GM19238 (cell line): Measurements from ENCODE around the gene COX6B2.
A peak's percentile ranks its signal among the peaks of the same experiment; 100 is the strongest.
"Not testable (repeated sequence)": the region's sequence is repeated elsewhere in the genome, so short reads cannot be mapped to it uniquely, and the experiment has no call there.

Experiments
- DNase-seq: peaks from one replicate; pipeline ENCODE4 v3.0.0; 2011; ENCODE audit warnings: low spot score; ENCODE audit not compliant: insufficient read length

COX6B2 gene

DNA sequence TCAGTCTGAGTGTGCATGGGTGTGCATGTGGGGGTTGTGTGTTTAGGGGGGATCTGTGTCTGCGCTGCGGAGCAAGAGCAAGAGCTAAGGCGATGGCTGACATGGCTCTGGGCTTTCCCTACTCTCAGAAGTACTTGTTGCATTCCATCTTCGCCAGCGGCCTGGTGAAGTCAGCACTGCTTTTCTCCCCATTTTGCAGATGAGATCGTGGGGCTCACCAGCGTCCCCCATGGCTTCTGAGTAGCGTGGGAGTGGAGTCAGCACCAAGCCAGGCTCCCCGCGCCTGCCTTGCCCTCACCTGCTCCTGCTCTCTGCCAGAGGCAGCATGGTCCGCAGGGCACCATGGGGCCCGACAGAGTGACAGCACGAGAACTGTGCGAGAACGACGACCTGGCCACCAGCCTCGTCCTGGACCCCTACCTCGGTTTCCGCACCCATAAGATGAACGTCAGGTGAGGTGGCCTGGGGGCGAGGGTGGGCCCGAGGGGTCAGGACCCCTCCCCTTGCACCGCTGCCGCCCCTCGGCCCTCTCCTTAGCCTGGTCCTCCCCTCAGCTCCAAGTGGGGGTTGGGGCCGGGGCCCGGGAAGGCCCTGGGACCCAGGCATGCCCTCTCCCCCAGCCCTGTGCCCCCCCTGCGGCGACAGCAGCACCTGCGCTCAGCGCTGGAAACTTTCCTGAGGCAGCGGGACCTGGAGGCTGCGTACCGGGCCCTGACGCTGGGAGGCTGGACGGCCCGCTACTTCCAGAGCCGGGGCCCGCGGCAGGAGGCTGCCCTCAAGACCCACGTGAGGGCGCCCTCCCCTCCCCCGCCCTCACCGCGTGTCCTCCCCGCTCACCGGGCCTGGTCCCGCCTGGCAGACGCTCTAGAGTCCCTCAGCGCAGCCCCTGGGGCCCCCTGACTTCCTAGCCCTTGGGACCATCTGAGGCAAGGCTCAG, 12.7 kb downstream of the COX6B2 start:
- DNase-seq = no peak

DNA sequence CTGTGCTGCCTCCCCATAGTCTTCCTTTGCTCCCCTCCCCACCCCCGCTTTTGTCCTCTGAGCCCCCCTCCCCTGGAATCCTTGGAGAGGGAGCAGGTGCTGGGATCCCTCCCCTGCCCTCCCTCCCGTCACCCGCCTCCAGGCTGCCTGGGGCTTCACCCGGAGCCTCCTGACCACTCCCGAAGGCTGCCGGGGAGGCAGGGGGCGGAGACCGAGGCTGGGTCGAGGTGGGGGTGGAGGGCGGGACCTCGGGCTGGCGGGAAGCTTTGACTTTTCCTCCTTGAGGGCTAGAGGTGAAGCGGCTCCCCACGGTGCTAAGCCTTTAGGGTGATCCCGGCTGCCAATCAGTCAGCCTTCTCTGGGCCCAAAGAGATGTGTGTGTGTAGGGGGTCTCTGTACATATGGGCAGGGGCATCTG, 13.3 kb downstream of the COX6B2 start:
- DNase-seq = peak; percentile 92

DNA sequence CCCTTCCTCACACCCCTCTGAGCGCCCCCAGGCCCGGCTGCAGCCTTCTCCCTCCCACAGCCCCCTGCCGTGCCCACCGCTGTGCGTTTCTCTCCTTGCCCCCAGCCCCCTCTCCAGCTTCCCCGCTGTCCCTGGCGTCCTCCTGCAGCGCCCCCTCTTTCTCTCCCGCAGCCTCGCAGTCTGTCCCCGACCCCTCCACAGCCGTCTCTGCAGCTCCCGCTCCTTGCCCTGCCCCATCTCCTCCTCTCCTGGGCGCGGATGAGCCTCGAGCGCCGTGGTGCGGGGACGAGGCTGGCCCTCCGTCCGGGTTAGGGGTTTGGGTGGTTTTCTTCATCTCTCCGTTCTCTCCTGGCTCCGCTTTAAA, 13.8 kb downstream of the COX6B2 start:
- no peak for DNase-seq

DNA sequence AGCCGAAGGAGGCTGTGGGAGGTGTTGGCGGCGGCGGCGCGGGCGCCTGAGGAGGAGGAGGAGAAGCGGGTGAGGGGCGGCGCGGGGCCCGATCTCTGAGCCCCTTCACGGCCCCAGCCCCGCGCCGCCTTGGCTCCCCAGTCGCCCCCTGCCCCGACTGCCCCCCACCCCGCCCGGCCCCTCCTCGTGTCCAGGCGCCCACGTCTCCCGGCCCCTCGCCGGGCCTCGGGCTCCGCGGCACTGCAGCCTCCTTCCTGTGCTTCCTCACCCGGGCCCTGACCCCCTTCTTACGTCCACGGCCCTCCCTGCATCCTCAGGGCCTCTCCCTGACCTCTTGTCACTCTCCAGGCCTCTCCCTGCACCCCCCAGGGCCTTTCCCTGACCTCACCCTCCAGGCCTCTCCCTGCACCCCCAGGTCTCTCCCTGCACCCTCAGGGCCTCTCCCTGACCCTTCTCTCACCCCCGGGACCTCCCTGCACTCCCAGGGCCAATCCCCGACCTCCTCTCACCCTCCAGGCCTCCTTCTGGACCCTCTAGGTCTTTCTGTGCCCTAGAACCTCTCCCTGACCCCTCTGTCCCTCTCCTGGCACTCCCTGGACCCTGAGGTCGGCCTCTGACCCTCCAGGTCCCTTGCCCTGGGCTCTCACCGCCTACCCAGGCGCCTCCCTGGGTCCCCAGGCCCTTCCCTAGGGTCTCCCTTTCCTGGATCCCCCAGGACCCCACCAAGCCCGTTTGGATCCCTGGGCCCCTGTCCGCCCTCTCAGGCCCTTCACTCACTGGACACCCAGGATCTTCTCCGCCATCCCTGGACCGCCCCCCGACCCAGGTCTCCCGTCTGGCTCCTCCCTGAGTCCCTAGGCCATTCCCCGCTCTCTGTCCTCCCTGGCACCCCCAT, 14.4 kb downstream of the COX6B2 start:
- no peak for DNase-seq

DNA sequence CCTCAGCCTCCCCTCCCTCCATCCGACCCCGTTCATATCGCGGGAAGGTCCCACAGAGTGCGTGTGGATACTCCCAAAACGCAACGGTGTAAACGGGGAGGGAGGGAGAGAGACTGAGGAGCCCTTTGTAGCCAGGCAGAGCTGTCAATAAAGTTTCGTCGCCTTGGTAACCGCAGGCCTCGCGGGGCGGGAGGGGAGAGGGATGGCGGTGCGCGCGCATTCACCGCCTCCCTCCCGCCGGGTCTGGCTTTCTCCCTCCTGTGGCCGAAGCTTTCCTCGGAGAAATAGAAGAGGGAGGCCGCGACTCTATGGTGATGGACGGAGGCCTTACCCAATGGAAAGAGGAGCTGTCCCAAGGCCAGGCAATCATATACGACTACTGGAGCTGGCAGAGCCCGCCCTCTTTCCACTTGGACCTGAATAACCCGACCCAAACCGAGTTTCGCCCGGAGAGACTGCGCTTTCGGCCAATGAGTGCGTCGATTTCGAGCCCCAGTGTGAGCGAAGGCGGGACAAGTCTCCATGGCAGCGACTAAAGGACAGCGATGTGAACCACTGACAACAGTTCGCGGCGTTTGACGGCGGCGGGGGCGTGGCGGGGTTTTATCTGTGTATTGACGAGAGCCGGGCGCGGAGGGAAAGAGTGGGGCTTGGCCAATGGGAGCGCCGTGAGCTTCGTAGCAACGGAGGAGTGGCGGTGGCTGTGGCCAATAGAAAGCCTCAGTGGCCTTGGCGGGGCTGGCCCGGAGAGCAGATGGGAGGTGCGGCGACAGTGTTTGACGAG, 15.2 kb downstream of the COX6B2 start, which contains the start of gene KMT5C:
KMT5C (plus strand) TSS at position 772 of the 784 bp plus-strand sequence. CDS start 2,061 bp downstream, outside the sequence.
- peak; percentile 99 for DNase-seq

DNA sequence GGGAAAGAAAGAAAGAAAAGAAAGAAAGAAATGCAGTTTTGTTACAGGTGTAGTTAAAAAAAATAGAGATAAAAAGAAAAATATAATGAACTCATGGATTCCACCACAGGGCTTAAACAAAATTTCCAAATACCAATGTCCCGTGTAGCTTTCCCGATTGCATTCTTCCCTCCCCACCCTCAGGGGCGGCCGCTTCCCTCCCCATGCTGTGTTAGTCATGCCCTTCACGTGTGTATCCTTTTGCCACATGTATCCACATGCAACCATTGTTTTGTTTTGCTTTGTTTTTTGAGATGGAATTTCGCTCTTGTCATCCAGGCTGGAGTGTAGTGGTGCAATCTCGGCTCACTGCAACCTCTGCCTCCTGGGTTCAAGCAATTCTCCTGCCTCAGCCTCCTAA, 18.4 kb downstream of the COX6B2 start:
- no peak for DNase-seq

DNA sequence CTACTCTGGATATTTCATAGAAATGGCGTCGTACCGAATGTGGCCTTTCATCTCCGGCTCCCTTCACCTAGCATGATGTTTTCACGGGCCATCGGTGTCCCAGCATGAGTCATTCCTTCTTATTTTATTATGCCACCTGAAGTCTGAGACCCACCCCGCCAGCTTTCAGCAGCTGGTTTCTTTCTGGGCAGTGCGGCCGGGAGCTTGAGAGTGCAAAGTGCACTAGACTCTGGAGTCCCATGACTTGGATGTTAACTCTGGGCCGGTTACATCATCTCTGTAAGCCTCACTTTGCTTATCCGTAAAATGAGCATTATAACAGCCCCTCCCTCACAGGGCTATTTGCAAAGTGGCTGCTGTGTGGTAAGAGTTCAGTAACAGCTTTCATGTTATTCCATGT, 20.6 kb downstream of the COX6B2 start:
- DNase-seq = no peak

DNA sequence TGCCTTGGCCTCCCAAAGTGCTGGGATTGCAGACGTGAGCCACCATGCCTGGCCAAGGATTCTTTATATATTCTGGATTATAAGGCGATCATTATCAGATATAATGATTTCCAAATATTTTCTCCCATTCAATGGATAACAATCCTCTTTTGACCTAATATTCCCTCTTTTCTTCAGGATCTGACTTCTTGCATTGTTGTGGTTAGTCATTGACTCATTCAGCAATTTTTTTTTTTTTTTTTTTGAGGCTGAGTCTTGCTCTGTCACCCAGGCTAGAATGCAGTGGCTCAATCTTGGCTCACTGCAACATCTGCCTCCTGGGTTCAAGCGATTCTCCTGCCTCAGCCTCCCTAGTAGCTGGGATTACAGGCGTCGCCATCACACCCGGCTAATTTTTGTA, 24.7 kb downstream of the COX6B2 start:
- DNase-seq = not testable (repeated sequence)

DNA sequence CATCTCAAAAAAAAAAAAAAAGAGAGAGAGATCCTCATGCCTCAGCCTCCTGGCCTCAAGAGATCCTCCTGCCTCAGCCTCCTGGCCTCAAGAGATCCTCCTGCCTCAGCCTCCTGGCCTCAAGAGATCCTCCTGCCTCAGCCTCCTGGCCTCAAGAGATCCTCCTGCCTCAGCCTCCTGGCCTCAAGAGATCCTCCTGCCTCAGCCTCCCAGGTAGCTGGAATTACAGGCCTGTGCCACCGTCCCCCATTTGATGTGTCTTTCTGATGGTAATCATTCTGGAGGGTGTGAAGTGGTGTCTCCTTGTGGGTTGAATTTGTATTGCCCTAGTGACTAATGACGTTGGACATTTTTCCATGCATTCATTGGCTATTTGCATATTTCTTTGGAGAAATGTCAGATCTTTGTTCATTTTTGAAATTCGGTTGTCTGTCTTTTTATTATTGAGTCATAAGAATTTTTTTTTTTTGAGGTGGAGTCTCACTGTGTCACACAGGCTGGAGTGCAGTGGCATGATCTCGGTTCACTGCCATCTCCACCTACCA, 25.7 kb downstream of the COX6B2 start:
- not testable (repeated sequence) for DNase-seq

DNA sequence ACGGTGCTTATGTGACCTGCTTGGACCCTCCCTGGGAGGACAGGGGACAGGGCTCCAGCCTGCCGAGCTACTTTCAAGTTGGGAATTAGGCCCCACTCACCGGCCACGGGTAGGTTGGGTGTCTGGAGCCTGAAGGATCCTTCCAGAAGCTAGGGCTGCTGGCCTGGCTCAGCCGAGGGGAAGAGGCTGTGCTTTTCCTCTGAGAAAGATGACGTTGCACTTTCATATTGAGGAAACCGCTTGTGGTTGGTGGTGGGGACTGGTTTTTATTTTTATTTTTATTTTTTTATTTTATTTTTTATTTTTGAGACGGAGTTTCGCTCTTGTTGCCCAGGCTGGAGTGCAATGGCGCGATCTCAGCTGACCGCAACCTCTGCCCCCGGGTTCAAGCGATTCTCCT, 29.3 kb downstream of the COX6B2 start, which contains the start of gene TMEM150B:
TMEM150B (minus strand) TSS at position 170 of the 400 bp plus-strand sequence. CDS start 4,305 bp downstream, outside the sequence.
- no peak for DNase-seq

DNA sequence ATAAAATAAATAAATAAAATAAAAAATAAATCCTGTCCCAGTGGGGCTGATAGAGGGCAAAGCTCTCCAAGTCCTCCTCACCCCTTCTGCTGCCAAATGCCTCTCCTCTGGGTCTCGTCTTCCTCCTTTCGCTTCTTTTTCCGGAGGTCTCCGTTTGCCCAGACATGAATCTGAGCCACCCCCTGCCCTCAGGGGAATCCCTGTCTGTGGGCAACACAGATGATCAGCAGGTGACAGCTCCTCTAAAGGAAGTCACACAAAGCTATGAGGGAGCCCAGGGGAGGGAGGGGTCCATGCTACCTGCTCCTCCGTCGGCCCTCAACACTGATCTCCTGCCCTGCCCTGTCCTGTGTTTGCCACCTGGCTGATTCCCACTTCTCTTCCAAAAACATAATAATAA, 29.9 kb downstream of the COX6B2 start:
- DNase-seq = no peak

DNA sequence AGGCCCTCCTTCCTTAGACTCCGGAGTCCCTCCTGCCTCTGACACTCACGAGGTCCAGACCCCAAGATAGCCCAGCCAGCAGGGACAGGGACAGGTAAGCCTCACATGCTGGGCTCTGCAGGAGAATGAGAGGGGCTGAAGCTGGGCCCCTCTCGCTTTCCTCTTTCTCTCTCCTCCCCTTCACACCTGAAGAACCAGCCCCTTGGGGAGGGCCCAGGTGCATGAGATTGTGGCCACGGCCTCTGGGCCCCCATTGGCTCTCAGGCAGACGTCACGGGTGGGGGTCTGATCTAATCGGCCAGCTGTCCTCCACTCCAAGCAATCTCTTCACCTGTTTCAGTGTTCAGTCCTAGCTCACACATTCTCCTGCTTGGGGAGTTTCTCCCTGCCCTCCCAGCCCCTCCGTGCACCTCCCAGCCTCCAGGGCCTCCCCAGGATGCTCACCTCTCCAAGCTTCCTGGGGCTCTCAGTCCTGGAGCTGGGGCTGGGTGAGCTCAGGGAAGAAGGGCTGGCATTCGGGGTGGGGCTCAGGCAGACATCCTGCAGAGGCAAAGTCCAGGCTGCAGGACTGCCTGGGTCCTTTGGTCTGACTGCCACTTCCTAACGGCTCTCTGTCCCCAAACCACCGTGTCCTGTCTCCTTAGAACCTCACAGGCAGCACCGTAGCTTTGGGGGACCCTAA, 32.2 kb downstream of the COX6B2 start:
- DNase-seq = no peak

DNA sequence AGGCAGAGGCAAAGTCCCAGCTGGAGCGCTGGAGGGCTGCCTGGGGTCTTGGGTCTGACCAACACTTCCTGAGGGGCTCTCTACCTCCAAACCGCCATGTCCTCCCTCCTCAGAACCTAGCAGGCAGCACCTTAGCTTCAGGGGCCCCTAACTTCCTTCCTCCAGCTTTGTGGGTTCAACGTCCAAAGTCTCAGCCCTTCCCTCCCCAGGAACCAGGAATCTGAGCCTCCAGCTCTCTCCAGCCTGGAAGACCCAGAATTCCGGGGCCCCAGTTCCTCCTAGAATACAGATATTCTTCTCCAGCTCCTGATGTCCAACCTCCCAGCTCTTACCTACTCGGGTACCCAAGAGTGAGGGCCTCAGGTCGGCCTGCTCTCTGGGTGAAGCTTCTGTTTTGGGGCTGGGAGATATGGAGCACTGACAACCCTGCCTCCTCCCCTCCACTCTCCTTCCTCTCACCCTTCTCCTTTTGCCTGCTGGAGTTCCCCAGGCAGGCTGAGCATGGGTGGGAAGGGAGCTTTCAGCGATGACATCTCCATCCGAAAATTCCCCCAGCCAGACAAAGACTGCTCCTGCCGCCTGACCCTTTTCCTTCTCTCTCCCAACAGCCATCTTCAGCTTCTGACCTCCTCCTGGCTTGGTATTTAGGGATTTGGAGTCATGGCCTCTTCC, 32.9 kb downstream of the COX6B2 start:
- no peak for DNase-seq

DNA sequence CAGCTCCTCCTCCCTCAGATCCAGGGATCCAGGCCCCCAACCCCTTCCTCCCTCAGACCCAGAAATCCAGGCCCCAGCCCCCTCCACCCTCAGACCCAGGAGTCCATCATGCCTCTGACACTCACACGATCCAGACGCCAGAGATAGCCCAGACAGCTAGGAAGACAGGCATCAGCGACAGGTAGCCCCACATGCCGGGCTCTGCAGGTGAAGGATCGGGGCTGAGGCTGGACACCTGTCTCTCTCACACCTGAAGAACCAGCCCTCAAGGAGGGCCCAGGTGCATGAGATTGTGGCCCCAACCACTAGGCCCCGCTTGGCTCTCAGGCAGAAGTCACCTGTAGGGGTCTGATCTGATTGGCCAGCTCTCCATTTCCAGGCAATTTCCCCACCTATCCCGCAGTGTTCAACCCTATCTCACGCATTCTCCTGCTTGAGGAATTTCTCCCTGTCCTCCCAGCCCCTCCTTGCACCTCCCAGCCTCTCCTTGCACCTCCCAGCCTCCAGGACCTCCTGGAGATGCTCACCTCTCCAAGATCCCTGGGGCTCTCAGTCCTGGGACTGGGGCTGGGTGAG, 33.6 kb downstream of the COX6B2 start:
- no peak for DNase-seq

DNA sequence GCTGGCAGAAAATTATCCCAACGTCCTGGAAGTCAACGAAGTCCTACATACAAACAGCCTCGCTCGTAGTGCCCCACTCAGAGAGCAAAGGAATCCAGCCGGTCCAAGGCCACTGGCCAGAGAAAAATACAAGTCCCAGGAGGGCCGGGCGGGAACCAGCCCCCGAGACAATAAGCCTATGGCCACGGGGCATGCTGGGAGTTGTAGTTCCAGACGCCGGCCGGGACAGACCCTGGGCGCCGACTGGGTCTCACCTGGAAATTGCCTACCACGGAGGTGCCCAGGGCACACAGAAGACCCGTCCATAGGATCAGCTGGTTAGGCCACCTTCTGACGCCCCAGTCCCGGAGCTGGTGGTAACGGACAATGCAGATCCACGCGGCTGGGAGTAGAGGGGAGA, 34.7 kb downstream of the COX6B2 start:
- DNase-seq = peak; percentile 37

DNA sequence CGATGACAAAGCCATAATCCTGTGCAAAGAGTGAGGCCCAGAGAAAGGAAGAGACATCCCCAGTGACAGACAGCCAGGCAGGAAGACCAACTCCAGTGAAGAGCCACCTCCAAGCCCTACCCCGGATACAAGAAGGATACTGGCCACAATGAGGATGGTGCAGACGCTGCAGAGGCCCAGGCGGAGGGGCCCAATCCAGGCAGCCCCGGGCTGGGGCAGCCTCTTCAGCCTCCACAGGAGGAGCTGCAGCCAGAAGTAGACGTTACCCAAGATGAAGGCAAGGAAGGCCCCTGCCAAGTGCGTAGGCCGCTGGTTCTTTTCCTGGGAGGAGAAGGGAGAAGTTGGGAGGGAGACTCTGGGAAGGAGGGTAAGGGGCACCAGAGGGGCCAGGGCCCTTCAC, 37.9 kb downstream of the COX6B2 start:
- no peak for DNase-seq

DNA sequence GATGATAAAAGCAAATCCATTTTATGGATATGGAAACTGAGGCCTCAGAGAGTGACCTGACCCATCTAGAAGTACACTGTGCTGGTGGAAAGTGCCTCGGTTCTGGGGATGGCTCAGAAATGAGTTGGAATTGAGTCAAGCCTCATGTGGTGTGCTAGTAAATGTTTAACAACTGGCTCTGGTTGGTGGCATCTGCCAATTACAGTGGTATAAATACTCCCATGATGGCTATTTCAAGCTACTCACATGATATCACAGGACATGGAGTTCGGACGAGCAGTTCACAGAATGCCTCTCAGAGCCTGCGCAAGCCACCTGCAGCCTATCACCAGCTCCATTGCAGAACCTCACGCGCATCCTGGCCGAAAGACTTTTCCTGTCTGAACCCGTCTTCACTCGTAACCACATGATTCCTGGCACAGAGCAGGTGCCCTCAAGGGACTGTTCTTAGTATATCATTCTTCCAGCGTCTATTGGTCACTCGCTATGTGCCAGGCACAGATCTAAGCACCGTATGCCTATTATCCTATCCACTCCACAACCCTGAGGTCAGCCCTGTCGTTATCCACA, 38.5 kb downstream of the COX6B2 start:
- no peak for DNase-seq

DNA sequence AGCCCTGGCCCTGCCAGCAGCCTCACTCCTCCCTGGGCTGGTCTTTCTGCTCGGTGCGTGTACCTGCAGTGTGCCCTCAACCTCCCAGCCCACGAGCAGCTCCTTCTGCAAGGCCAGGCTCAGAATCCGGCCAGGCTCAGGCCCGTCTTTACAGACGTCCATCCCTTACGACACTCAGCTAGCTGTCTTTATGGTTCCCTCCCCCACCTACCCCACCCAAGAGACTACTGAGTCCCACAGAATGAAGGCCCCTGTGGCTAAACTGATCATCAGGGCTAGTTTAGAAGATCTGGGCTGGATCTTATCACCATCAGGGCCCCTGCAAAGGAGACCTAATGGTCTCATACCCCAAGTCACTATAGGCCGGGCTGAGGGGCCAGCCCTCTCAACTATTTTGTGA, 40.1 kb downstream of the COX6B2 start:
- no peak for DNase-seq
